Liver (tissue), 9 donors: ENCODE data around the gene TUBGCP4. TPM values are rescaled to one million over a fixed set of nuclear protein-coding genes. Genes with fewer than 3 reads are reported as not detected.

Experiments
- DNase-seq: peaks from one replicate; pipeline ENCODE4 v3.0.0-alpha.2; 2017; ENCODE audit warnings: low spot score
- H3K27ac ChIP-seq, 2 donors: one replicate each; pipeline ENCODE4 v1.7.0; 2013; ENCODE audit warnings: inconsistent platforms in 2 of 2, low read length in 2 of 2, control low read depth in 1 of 2, low read depth in 1 of 2, mild to moderate bottlenecking in 1 of 2
- H3K27me3 ChIP-seq, 4 donors: one replicate each; pipeline versions ENCODE4 v1.6.1 to v1.7.0; 2013; ENCODE audit warnings: low read length in 3 of 4, inconsistent platforms in 1 of 4, mild to moderate bottlenecking in 1 of 4, moderate library complexity in 1 of 4; ENCODE audit not compliant: control insufficient read depth in 4 of 4, insufficient read depth in 4 of 4
- H3K36me3 ChIP-seq, 4 donors: one replicate each; pipeline versions ENCODE4 v1.6.1 to v1.7.0; 2013; ENCODE audit warnings: low read length in 3 of 4, mild to moderate bottlenecking in 3 of 4, low read depth in 1 of 4, moderate library complexity in 1 of 4; ENCODE audit not compliant: control insufficient read depth in 4 of 4, insufficient read depth in 3 of 4
- H3K4me1 ChIP-seq, 4 donors: one replicate each; pipeline versions ENCODE4 v1.6.1 to v1.7.0; 2013; ENCODE audit warnings: low read length in 3 of 4, mild to moderate bottlenecking in 3 of 4, moderate library complexity in 1 of 4; ENCODE audit not compliant: control insufficient read depth in 4 of 4, insufficient read depth in 4 of 4
- H3K4me3 ChIP-seq, 3 donors: one replicate each; pipeline versions ENCODE4 v1.6.1 to v1.7.0; 2013; ENCODE audit warnings: low read length in 3 of 3, control low read depth in 1 of 3, low read depth in 1 of 3, mild to moderate bottlenecking in 1 of 3
- H3K9ac ChIP-seq, 2 donors: one replicate each; pipeline ENCODE4 v1.7.0; 2013; ENCODE audit warnings: low read length in 2 of 2, mild to moderate bottlenecking in 2 of 2, moderate library complexity in 2 of 2, control low read depth in 1 of 2, low read depth in 1 of 2
- H3K9me3 ChIP-seq, 4 donors: one replicate each; pipeline versions ENCODE4 v1.6.1 to v1.7.0; 2013; ENCODE audit warnings: low read length in 3 of 4; ENCODE audit not compliant: control insufficient read depth in 4 of 4
- ATF3 ChIP-seq: IDR thresholded peaks from 2 replicates; pipeline ENCODE4 v1.6.1; 2016; ENCODE audit warnings: antibody characterized with exemption
- CTCF ChIP-seq: fragments of 150-350 bp; IDR thresholded peaks from 2 replicates; pipeline ENCODE4 v1.5.1; 2017; ENCODE audit warnings: improper control_type of control experiment, low read depth, low read length; ENCODE audit not compliant: missing input control
- EGR1 ChIP-seq, 2 donors: IDR thresholded peaks; 2 replicates each; pipeline ENCODE4 v1.6.1; 2016 to 2018; ENCODE audit warnings: antibody characterized with exemption in 2 of 2, low read depth in 2 of 2
- FOXA1 ChIP-seq: IDR thresholded peaks from 2 replicates; pipeline ENCODE4 v1.6.1; 2016; ENCODE audit warnings: antibody characterized with exemption
- FOXA2 ChIP-seq: IDR thresholded peaks from 2 replicates; pipeline ENCODE4 v1.6.1; 2016; ENCODE audit warnings: antibody characterized with exemption
- GABPA ChIP-seq, 2 donors: IDR thresholded peaks in 1 of 2; conservative IDR thresholded peaks in 1 of 2; 2 replicates each; pipeline ENCODE4 v1.6.1; 2016; ENCODE audit warnings: antibody characterized with exemption in 2 of 2, mild to moderate bottlenecking in 1 of 2, moderate library complexity in 1 of 2
- HNF4A ChIP-seq, 2 donors: conservative IDR thresholded peaks; 2 replicates each; pipeline ENCODE4 v1.6.1; 2016; ENCODE audit warnings: antibody characterized with exemption in 2 of 2, mild to moderate bottlenecking in 2 of 2
- HNF4G ChIP-seq: IDR thresholded peaks from 2 replicates; pipeline ENCODE4 v1.6.1; 2016; ENCODE audit warnings: antibody characterized with exemption
- JUND ChIP-seq, 2 donors: IDR thresholded peaks; 2 replicates each; pipeline ENCODE4 v1.6.1; 2016; ENCODE audit warnings: antibody characterized with exemption in 2 of 2
- MAX ChIP-seq: IDR thresholded peaks from 2 replicates; pipeline ENCODE4 v1.6.1; 2016; ENCODE audit warnings: antibody characterized with exemption
- NR2F2 ChIP-seq: IDR thresholded peaks from 2 replicates; pipeline ENCODE4 v1.6.1; 2016; ENCODE audit warnings: antibody characterized with exemption
- RAD21 ChIP-seq, 2 donors: IDR thresholded peaks; 2 replicates each; pipeline ENCODE4 v1.6.1; 2016; ENCODE audit warnings: antibody characterized with exemption in 2 of 2, mild to moderate bottlenecking in 2 of 2
- REST ChIP-seq: IDR thresholded peaks from 2 replicates; pipeline ENCODE4 v1.6.1; 2016; ENCODE audit warnings: antibody characterized with exemption, mild to moderate bottlenecking
- RXRA ChIP-seq, 2 donors: IDR thresholded peaks; 2 replicates each; pipeline ENCODE4 v1.6.1; 2017 to 2018; ENCODE audit warnings: antibody characterized with exemption in 2 of 2, mild to moderate bottlenecking in 1 of 2
- SP1 ChIP-seq: IDR thresholded peaks from 2 replicates; pipeline ENCODE4 v1.6.1; 2018; ENCODE audit warnings: antibody characterized with exemption, mild to moderate bottlenecking
- TAF1 ChIP-seq: conservative IDR thresholded peaks from 2 replicates; pipeline ENCODE4 v1.6.1; 2016; ENCODE audit warnings: antibody characterized with exemption, mild to moderate bottlenecking
- YY1 ChIP-seq: IDR thresholded peaks from 2 replicates; pipeline ENCODE4 v1.6.1; 2016; ENCODE audit warnings: antibody characterized with exemption, mild to moderate bottlenecking
- WGBS: extraction: QIAGEN DNeasy Blood & Tissue Kit; methylation state at CpG from one replicate; pipeline ENCODE4 v1.1.7; 2013; 5-methylcytosine and 5-hydroxymethylcytosine counted together
- polyA plus RNA-seq, 2 donors: library from polyadenylated mRNA; stranded (reverse) in 1 of 2; unstranded in 1 of 2; fragments of 200-250 nt in 1 of 2; fragments of >200 nt in 1 of 2; fragmentation: Nextera tagmentation in 1 of 2; extraction: Ambion mirVana in 1 of 2; gene quantifications; one replicate each; pipeline versions ENCODE4 v1.2.1 to v1.2.3, GENCODE V29; 2013 to 2015
- total RNA-seq, 2 donors: library from RNA; depleted of rRNA; stranded (reverse); fragments of >200 nt; gene quantifications; one replicate each; pipeline ENCODE4 v1.2.3, GENCODE V29; 2014
- donor health status: healthy.
- donor health status: healthy.
- donor health status: healthy.
- donor health status: healthy.
- donor health status: healthy.

TUBGCP4 gene
- total and polyA plus RNA-seq, 4 donors = 4.6 to 20.5 (median 12.4) TPM

GRCh38 chr15:43439268-43439667 is 68.4 kb downstream of the TUBGCP4 start:
- H3K36me3 ChIP-seq = peaks cover 0 to 4% (median 2%) of the 10 kb centered on the region in 4 donors
- H3K27me3 ChIP-seq = no peaks in the 10 kb centered on the region
- no peak overlapping the region for H3K9ac ChIP-seq
- peaks cover 0 to 3% (median 0%) of the 10 kb centered on the region in 4 donors for H3K4me1 ChIP-seq
- 69% methylated on average over 3 of the region's 3 CpGs for WGBS
- no peak for DNase-seq
- H3K27ac ChIP-seq = no peak overlapping the region
- no peaks in the 10 kb centered on the region for H3K9me3 ChIP-seq
- TF ChIP-seq NR2F2 (no peak), JUND (IDR thresholded peaks at IDR 0.05) (no peak), HNF4G (no peak)
- H3K4me3 ChIP-seq = no peak overlapping the region

GRCh38 chr15:43440721-43441281 is 69.9 kb downstream of the TUBGCP4 start:
- TF ChIP-seq EGR1 (IDR thresholded peaks at IDR 0.05; ENCODE audit: low read depth in 2 of 2) (peak in 1 of 2 donors; percentile 12), YY1 (peak; percentile 63), RXRA (IDR thresholded peaks at IDR 0.05) (peak; percentile 83 to 84), GABPA (IDR thresholded peaks at IDR 0.05 in 1 of 2, conservative IDR thresholded peaks at IDR 0.05 in 1 of 2) (no peak), NR2F2 (no peak), SP1 (peak; percentile 41), RAD21 (IDR thresholded peaks at IDR 0.05) (peak; percentile 91 to 96), REST (peak; percentile 55), ATF3 (peak; percentile 93), FOXA2 (peak; percentile 38), TAF1 (no peak), CTCF (peak; percentile 59), HNF4G (no peak), HNF4A (conservative IDR thresholded peaks at IDR 0.05) (peak; percentile 49 to 54), JUND (IDR thresholded peaks at IDR 0.05) (peak; percentile 99 to 100), MAX (peak; percentile 34), FOXA1 (peak; percentile 24)
- no peak for DNase-seq
- Histone ChIP-seq H3K9me3 (no peaks in the 10 kb centered on the region), H3K4me1 (peaks cover 0 to 3% (median 0%) of the 10 kb centered on the region in 4 donors), H3K9ac (no peak overlapping the region), H3K36me3 (peaks cover 0 to 7% (median 3%) of the 10 kb centered on the region in 4 donors), H3K4me3 (no peak overlapping the region), H3K27ac (no peak overlapping the region), H3K27me3 (no peaks in the 10 kb centered on the region)
- 24% methylated on average over 4 of the region's 4 CpGs for WGBS
